Measurements from ENCODE around the gene KRTAP5-10.
A peak's percentile ranks its signal among the peaks of the same experiment; 100 is the strongest.
"Not testable (repeated sequence)": the region's sequence is repeated elsewhere in the genome, so short reads cannot be mapped to it uniquely, and the experiment has no call there.

The KRTAP5-10 gene

GRCh38 chr11:71574418-71574817 lies 9.1 kb downstream of the KRTAP5-10 start:
- DNase-seq: no peak

GRCh38 chr11:71575723-71576424 lies 10.5 kb downstream of the KRTAP5-10 start:
- DNase-seq: no peak

GRCh38 chr11:71576688-71577465 lies 11.5 kb downstream of the KRTAP5-10 start:
- DNase-seq: not testable (repeated sequence)

GRCh38 chr11:71577469-71578004 lies 12.2 kb downstream of the KRTAP5-10 start:
- no peak for DNase-seq

GRCh38 chr11:71579513-71579912 lies 14.2 kb downstream of the KRTAP5-10 start:
- not testable (repeated sequence) for DNase-seq

GRCh38 chr11:71580057-71581003 lies 15.0 kb downstream of the KRTAP5-10 start:
- DNase-seq: peak; percentile 41 to 63 (median 47)

GRCh38 chr11:71581826-71582225 lies 16.5 kb downstream of the KRTAP5-10 start:
- DNase-seq: no peak

GRCh38 chr11:71582309-71582895 lies 17.0 kb downstream of the KRTAP5-10 start, which contains the start of gene KRTAP5-11:
TSS of gene KRTAP5-11 (minus strand) at chr11:71582875. CDS start at chr11:71582837, 38 bp downstream.
- no peak for DNase-seq

GRCh38 chr11:71582969-71583368 lies 17.6 kb downstream of the KRTAP5-10 start:
- DNase-seq: peak; percentile 27 to 51 (median 33)

GRCh38 chr11:71585673-71586072 lies 20.3 kb downstream of the KRTAP5-10 start:
- DNase-seq: not testable (repeated sequence)

GRCh38 chr11:71588314-71588713 lies 23.0 kb downstream of the KRTAP5-10 start:
- DNase-seq: not testable (repeated sequence)

- peak in 2 of 3 donors; percentile 15 to 36 for DNase-seq
Observed at GRCh38 chr11:71588822-71589545, 23.6 kb downstream of the KRTAP5-10 start.

GRCh38 chr11:71589546-71589920 lies 24.2 kb downstream of the KRTAP5-10 start:
- DNase-seq: not testable (repeated sequence)

- DNase-seq: not testable (repeated sequence)
Observed at GRCh38 chr11:71603221-71603620, 37.9 kb downstream of the KRTAP5-10 start.

GRCh38 chr11:71604798-71605488 lies 39.6 kb downstream of the KRTAP5-10 start:
- not testable (repeated sequence) for DNase-seq

GRCh38 chr11:71606853-71607519 lies 41.6 kb downstream of the KRTAP5-10 start:
- DNase-seq: peak in 1 of 3 donors; percentile 2

- DNase-seq: not testable (repeated sequence)
Observed at GRCh38 chr11:71607520-71608216, 42.3 kb downstream of the KRTAP5-10 start.

- not testable (repeated sequence) for DNase-seq
Observed at GRCh38 chr11:71608272-71608671, 42.9 kb downstream of the KRTAP5-10 start.

GRCh38 chr11:71611218-71611910 lies 46.0 kb downstream of the KRTAP5-10 start:
- DNase-seq: not testable (repeated sequence)

All from suppressor macrophage treated with lipopolysaccharide for 1 hour (primary cell).